GM21825 (cell line): Measurements from ENCODE around the gene PSMD8.
"Not testable (repeated sequence)": the region's sequence is repeated elsewhere in the genome, so short reads cannot be mapped to it uniquely, and the experiment has no call there.

Experiments
- ATAC-seq: cut with Tn5 transposase; IDR thresholded peaks from one replicate; pipeline ENCODE4 v1.9.1; 2021; ENCODE audit warnings: mild to moderate bottlenecking, moderate library complexity; ENCODE audit not compliant: unreplicated experiment

PSMD8 gene

DNA sequence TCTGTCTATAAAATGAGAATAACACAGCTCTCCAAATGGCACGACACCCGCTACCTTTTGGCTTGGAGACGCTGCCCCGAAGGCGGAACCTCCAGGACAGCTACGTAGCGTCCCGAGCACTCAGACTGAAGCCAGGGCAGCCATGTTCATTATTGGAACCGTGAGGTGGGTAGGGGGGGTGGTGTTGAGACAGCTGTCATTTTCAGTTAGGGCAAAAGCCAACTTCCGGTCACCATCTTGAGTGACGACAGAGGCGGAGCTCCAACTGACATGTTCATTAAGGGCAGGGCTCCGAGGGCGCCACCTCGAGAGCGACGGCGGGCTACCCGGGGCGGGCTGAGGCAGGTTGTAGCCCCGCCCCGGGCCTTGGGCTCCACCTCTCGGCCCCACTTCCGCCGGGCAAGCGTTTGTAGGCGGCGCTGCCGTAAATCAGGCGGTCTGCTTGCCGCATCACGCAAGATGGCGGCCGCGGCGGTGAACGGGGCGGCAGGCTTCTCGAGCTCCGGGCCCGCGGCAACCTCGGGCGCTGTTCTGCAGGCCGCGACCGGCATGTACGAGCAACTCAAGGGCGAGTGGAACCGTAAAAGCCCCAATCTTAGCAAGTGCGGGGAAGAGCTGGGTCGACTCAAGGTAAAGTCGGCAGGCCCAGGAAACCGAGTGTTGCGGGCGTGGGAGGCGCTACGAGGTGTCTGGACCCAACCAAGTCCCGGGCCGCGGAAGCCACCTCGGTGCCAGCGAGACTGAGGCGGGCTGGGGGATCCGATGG, at the start of gene PSMD8:
Gene PSMD8, plus strand, starts transcription at position 240 of the 766 bp plus-strand sequence. Its CDS starts 31 bp downstream, at position 271.
- ATAC-seq = peak; percentile 92

DNA sequence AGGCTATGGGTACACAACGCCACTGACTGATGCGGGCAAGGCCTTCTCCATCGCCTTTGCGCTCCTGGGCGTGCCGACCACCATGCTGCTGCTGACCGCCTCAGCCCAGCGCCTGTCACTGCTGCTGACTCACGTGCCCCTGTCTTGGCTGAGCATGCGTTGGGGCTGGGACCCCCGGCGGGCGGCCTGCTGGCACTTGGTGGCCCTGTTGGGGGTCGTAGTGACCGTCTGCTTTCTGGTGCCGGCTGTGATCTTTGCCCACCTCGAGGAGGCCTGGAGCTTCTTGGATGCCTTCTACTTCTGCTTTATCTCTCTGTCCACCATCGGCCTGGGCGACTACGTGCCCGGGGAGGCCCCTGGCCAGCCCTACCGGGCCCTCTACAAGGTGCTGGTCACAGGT, 47.8 kb upstream of the PSMD8 start:
- ATAC-seq = no peak

DNA sequence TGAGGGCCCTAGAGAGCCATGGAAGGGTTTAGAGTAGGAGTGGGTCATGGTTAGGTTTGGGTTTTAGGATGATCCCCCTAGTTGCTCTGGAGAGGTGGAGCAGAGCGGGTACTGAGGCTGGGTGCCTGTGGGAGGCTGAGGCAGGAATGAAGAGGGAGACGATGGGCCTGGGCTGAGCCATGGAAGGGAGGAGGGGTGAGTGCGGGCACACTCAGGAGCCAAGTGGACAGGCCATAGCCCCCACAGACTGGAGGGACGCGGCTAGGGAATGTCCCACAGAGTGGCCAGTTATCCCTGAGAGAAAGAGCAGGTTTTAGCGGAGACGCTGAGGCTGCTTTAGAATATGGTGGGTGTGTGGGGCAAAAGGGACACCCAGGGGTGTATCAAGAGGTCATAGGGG, 44.7 kb upstream of the PSMD8 start:
- no peak for ATAC-seq

DNA sequence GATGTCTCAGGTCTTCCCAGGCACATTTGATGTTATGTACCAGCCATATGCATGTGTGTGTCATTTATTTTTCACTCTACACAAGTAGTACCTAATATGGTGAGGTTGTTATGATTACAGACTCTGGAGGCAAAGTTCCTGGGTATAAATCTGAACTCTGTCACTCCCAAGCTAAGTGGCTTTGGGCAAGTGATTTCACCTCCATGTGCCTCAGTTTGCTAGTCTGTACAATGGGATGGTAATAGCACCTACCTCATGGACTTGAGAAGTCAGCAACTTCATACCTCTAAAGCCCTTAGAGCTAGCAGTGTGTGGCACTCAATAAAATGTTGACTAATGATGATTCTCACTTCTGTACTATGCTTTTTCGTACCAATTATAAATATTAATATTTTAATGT, 42.6 kb upstream of the PSMD8 start:
- no peak for ATAC-seq

DNA sequence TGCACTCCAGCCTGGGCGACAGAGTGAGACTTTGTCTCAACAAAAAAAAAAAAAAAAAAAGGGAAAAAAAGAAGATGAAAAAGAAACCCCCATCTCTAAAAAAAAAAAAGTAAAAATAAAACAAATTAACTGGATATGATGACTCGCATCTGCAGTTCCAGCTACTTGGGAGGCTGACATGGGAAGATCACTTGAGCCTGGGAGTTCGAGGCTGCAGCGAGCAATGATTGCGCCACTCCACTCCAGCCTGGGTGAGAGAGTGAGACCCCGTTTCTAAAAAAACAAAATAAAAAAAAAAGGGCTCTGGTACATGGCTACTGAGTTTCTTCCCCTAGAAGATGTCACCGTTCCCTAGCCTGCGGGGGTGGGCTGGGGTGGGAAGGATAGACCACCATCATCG, 41.1 kb upstream of the PSMD8 start:
- ATAC-seq = no peak

DNA sequence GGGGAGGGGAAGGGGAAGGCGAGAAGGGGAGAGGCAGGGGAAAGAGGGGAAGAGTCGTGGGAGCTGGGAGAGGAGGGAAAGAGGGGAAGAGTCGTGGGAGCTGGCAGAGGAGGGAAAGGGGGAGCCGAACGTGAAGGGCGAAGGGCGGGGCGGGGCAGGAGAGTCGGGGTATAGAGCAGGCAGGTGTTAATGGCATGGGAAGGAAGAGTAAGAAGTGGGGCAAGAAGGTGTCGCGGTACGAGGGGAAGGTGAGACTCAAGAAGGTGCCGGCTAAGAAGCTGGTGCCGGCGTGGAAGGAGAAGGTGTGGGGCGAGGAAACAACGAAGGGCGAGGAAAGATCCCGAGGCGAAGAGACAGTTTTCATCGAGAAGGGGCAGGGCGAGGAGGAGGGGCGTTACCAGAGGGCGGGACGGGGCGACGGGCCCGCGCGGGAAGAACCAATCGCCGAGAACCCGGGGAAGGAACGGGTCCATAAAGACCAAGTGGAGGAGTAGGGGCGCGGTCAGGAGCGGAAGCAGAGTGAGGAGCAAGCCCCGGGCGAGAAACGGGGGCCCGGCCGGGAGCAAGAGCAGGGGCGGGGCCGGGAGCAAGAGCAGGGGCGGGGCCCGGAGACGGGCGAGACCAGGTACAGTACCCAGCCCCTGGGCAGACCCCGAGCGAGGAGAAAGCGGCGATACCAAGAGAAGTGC, 38.3 kb upstream of the PSMD8 start:
- peak; percentile 66 for ATAC-seq

DNA sequence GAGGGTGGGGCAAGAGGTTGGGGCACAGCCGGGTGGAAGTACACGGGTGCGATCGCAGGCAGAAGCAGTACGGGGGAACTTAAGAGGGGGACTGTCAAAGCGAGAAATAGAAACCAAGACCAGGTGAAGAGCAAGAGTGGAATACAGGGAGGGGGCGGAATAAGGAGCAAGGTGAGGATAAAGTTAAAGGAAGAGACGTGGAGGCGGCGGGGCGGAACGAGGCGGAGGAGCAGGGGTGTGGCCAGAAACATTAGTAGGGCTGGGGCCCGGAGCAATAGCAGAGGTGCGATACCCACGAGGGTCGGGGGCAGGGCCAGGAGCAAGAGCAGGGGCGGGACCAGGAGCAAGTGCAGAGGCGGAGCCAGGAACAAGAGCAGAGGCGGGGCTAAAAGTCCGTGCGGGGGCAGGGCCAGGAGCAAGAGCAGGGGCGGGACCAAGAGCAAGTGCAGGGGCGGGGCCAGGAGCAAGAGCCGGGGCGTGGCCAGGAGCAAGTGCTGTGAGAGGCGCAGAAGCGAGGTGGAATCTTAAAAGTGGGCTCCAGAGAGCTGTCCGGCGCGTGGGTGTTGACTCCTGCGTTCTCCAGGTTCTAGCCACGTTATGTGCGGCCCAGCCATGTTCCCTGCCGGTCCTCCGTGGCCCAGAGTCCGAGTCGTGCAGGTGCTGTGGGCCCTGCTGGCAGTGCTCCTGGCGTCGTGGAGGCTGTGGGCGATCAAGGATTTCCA, 37.6 kb upstream of the PSMD8 start:
- peak; percentile 48 for ATAC-seq

DNA sequence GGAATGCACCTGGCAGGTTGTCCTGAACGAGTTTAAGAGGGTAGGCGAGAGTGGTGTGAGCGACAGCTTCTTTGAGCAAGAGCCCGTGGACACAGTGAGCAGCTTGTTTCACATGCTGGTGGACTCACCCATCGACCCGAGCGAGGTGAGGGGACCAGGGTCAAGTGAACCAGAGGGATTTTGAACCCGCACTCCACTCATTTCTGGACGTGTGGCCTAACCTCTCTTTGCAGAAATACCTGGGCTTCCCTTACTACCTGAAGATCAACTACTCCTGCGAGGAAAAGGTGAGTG, 37.1 kb upstream of the PSMD8 start:
- ATAC-seq = no peak

DNA sequence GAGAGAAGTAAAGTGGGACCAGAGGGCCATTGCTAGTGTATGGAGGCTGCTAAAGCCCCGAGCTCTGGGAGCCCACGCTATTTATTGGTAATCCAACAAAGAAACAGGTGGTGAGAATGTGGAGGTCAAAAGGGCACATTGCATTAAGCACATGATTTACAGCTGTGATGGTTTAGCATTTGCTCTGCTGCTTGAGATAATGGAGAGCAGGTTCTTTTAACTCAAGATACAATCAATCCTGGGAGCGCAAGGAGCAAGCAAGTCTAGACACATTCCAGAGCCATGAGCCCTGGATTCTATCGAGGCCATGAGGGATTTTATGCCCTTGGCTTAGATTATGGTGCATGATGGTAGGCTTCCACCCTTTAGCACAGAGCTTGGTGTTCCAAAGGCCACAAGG, 35.4 kb upstream of the PSMD8 start:
- ATAC-seq = not testable (repeated sequence)

DNA sequence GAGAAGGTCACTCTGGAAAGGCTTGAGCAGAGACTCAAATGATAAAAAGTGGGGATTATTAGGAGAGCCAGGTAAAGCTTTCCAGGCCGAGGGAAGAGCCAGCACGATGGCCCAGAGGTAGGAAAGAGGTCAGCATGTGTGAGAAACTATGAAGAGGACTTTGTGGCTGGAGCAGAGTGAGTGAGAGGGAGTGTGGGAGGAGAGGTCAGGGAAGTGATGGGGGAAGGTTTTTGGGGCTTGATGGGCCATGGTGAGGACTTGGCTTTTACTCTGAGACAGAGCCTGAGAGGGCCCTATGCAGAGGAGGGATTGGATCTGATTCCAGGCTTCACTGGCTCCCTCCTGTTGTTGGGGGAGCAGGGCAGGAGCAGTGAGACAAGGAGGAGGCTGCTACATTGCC, 33.4 kb upstream of the PSMD8 start:
- ATAC-seq = no peak

DNA sequence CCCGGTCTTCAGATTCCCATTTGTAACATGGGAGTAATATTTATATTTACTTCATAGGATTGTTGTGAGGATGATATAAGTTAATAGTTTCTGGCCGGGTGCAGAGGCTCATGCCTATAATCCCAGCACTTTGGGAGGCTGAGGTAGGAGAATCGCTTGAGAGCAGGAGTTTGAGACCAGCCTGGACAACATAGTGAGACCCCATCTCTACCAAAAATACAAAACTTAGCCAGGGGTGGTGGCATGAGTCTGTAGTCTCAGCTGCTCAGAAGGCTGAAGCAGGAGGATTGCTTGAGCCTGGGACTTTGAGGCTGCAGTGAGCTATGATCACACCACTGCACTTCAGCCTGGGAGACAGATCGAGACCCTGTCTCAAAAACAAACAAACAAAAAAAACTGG, 27.5 kb upstream of the PSMD8 start:
- ATAC-seq = no peak

DNA sequence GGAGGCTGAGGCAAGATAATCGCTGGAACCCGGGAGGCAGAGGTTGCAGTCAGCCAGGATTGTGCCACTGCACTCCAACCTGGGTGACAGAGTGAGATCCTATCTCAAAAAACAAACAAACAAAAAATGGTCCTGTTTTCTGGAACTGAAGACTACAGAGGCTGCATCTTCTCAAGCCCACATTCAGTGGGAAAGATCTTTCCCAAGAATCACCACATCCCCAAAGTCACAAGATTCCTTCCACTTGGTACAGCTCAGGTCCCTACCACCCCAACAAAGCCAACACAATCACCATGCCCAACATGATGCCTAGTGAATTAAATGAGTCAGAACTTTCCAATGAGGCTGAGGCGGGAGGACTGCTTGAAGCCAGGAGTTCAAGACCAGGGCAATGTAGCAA, 23.5 kb upstream of the PSMD8 start:
- ATAC-seq = no peak

DNA sequence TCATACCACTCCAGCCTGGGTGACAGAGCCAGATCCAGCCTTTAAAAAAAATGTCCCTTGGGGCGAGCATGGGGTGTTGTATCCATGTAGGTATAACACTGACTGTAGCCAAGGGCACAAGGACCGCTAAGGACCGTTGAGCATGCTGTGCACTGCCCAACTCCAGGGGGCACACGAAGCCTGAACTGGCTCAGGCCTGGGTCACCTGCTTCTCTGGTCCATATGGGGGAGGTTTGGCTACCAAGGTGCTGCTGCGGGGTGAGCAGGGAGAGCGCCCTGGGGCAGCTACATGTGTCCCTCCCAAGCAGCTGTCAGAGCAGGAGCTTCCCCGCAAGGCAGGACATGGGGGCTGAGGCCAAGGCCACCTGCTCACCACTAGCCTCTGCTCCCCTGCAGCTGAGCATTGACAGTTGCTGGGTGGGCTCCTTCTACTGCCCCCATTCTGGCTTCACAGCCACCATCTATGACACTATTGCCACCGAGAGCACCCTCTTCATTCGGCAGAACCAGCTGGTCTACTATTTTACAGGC, 22.4 kb upstream of the PSMD8 start:
- no peak for ATAC-seq

DNA sequence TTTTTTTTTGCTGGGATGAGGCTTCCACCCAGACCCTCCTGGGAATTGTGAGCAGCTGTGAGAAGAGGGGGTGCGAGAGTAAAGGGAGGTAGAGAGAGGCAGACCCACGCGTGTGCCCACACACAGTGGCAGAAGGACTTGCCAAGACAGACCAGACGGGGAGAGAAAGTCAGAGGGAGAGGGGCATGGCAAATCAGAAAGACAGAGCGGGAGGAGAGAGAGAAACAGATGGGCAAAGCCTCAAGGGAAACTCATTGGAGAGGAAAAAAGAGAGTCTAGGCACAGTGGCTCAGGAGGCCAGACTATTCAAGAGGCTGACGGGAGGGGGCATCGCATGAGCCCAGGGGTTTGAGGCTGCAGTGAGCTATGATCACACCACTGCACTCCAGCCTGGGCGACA, 21.8 kb upstream of the PSMD8 start:
- no peak for ATAC-seq

DNA sequence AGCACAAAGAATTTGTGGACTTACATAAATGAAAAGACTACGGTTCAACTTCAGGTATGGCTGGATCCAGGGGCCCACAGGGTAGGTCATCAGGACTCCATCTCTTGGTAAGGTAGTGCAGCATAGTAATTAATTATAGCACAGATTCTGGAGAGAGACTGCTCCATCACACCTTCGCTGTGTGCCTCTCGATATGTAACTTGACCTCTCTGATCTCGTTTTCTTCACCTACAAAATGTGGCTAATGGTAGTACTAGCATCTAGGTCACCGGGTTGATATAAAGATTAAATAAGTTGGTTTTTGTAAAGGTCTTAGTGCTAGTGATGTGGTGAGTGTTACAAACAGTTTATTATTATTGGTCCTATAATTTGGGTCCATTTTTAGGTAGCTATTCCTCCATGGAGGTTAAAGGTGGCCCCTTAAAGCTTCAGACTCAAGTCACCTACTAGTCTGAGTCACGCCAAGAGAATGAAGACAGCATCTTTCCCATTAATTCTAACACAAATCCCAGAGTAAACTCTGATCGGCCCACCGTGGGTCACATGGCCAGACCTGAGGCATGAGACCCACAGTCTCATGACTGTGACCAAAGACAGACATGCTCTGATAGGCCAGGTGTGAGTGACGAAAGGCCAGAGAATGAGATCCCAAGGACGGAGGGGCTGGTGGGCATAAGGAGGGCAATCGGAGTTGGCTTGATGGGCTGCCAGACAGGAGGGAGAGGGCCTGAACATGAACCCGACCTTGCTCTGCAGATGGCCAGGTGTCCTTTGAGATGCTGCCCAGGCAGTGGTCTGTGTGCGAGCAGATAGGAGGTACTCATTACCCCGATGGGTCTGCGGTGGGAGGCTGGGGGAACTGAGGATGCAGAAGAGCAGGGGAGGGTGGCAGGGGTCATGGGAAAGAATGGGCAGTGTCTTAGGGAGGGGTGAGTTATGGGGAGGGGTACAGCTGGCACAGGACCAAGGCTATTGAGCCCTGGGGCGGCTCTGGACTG, 18.3 kb upstream of the PSMD8 start:
- no peak for ATAC-seq

DNA sequence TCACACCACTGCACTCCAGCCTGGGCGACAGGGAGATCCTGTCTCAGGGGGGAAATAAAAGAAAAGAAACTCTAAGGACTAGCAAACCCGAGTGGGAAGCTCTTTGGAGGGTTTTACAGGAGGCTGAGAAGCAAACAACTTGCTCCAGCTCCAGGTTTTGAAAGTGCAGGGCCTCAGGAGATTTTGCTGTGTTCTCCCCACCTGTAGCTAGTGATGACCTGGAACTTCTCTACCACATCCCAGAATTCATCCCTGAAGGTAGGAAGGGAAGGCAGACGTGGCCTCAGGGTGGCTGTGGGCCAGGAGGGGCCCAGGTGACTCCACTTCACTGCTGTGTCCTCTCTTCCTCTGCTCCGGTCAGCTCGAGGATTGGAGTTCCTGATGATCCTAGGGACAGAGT, 16.3 kb upstream of the PSMD8 start:
- no peak for ATAC-seq

DNA sequence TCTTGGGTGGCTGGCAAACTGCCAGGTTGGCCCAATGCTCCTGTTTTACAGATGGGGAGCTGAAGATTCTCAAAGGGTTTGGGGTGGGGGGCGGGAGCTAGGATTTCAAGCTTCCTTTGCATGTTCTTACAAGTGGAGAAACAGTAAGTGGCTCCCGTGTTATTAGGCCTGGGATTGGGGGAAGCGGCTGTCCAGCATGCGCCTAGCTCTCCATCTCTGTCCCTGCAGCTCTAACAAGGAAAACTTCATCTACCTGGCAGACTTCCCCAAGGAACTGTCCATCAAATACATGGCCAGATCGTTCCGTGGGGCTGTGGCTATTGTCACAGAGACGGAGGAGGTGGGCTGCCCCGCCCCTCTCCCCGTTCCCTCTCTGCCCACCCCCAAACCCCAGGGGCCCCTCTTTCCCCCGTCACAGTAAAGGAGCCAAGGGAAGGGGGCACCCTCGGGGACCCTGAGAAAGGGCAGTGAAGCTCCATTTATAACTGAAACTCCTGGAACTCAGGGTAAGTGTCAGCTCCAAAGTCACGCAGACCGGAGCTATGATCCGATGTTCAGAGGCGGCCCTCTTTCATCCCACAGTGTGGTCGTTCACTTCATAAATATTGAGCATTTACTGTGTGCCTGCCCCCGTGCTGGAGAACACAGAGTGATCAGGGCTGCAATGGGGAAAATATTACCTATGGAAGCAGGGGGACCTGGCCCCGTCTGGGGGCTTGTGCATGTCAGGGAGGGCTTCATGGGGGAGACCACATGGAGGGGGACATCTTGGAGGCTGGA, 14.9 kb upstream of the PSMD8 start:
- ATAC-seq = no peak

DNA sequence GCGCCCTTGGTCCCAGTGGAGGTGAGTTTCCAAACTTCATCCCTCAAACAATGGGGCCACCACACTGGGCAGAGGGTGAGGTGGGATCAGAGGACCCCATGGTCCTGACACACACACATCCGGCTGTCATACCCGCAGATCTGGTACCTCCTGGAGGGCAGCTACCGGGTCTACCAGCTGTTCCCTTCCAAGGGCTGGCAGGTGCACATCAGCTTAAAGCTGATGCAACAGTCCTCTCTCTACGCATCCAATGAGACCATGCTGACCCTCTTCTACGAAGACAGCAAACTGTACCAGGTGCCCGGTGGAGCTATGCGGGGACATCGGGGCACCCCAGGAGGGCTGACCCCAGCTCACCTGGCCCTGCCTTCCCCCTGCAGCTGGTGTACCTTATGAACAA, 14.0 kb upstream of the PSMD8 start:
- no peak for ATAC-seq

DNA sequence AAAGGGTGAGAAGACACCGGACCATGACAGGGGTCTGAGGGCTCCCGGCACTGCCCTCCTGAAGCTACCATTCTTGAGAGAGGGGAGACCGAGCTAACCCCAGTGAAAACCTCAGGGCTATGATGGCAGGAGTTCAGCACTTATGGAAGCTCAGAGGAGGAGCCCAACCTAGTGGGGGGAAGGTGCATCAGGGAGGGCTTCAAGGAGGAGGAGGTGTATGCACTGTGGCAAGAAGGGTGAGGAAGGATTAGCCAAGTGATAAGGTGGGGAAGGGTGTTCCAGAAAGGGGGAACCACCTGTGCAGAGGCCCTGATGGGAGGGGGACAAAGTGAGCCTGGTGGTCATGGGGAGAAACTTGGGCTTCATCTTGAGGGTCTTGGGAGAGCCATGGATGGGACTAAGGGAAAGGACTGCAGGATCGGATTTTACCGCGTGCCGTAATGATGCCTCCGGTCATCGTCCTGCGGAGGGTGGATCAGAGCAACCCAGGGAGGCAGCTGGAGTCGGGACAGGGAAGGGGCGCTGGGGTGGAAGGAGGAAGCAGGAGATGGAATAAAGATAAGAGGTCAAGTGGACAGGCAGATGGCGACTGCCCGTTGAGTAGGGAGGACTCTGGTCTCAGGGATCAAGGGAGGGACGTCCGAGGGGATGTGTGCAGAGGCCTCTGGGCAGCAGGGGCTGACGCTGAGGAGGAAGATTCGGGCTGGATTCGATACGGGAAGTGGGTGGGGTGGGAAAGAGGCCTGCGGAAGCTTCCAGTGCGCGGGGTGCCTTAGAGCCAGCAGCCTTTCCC, 13.3 kb upstream of the PSMD8 start:
- ATAC-seq = no peak
